HG03039 (cell line): ENCODE data around the gene HIVEP2.
A peak's percentile ranks its signal among the peaks of the same experiment; 100 is the strongest.

ENCODE experiments used
- ATAC-seq: cut with Tn5 transposase; IDR thresholded peaks from one replicate; pipeline ENCODE4 v1.9.1; 2021; ENCODE audit warnings: mild to moderate bottlenecking, moderate library complexity; ENCODE audit not compliant: unreplicated experiment

Gene HIVEP2

DNA sequence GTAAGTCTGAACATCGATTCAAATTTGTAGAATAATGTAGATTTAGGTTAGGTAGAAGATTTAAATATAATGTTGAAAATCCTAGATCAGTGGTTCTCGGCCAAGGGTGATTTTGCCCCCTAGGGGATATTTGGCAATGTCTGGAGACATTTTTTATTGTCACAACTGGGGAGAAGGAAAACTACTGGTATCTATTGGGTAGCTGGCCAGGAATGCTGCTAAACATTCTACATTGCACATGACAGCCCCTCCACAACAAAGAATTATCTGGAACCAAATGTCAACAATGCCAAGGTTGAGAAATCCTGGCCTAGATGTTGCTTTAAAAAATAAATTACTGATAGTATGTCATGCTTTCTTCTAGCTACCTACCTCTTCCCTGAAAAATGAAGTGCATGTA lies 76.1 kb downstream of the HIVEP2 start:
- no peak for ATAC-seq

DNA sequence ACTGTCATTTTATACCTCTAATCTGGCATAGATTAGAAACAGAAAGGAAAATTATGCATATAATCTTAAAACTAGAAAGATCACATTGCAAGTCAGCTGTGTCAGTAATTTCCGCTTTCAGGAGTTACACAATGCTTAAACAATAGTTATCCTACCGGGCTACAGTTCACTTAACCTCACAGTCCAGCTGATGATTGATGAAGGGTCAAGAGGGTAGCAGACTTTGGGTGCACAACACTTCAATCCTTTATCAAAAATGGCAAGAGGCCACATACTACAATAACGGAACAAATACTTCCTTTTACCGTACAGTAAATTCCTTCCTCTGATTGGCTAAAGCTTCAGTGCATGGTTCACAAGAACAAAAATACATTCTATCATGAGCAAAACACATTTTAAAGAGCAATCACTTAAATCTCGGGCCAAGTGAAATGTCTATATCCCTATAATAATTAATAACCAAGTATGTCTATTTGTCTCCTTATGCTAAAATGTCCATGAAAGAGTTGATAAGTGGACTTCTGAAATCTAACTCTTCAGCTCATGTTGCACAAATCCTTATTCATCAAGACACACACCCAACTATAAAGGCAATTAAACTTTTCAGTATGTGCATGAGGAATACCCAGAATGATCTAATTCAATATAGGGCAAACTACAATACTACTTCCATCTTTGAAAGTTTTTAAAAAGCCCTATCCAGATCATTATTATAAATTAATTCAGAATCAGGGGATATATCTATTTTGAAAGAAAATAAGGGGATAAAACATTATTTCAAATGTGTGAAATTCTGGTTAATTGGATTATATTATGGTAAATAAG lies 76.8 kb downstream of the HIVEP2 start:
- ATAC-seq: no peak

DNA sequence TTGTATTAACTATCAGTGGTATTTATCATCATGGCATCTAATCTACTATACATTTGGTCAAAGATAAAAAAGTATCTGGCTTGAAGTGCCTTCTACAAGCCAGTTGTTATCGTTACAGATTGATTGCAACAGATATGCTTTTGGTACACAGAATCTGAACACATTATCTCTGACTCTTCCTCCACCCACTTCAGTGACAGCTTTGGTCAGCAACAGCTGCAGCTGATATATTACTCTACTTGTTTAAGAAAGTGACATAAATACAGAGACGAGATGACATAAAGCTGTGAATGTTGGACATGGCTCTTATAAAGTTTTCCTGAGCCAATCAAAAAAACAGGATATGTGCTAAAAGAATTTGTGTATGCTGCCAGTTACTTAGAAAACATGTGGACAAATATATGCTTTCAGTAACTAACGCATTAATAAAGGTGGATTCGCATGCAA lies 77.6 kb downstream of the HIVEP2 start:
- no peak for ATAC-seq

DNA sequence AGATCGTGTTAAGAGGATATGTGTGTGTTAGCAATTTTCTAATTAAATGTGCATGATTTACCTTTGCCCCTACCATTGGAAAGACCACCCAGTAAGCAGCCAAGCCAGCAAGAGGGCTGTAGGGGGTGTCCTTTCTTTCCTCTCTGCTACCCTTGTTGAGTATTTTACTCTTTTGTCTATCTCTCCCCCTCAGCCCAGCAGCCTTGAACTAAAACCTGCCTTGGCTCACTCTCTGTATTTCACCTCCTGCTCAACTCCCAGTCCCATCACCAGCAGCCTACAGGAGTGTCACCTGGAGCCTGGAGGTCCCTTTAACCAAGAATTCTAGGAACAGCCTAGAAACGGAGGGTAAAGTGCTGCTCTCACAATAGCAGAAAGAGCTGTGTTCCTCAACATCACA lies 81.0 kb downstream of the HIVEP2 start:
- ATAC-seq: no peak

DNA sequence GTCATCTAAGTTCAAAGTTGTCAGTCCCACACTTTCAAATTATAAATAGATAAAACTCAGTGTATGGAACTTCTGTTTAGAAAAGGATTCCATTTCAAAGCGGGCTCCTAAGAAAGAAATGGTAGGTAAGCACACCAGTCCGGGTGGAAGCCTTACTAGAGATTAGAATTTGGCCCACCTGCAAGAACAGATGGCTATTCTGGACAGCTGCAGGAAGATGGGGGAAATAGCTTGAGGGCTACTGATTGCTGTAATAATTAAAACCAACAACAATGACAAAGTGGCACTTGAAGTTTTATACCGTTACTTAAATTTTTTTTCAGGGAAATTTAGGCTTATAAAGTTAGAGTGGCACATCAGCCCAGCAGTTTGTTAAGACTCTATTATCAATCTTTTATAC lies 83.3 kb downstream of the HIVEP2 start:
- ATAC-seq: no peak

DNA sequence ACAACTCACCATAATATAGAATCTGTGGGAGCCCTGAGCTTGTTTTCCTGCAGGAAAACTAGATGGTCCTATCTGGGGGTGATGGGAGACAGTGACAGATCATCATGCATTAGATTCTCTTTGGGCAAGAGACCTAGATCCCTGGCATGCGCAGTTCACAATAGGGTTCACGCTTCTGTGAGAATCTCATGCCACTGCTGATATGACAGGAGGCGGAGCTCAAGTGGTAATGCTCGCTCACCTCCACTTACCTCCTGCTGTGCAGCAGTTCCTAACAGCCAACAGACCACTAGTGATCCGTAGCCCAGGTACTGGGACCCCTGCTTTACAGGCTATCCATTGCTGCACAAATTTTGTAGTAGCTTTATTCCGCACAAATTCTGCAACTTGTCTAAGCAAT lies 84.5 kb downstream of the HIVEP2 start:
- no peak for ATAC-seq

DNA sequence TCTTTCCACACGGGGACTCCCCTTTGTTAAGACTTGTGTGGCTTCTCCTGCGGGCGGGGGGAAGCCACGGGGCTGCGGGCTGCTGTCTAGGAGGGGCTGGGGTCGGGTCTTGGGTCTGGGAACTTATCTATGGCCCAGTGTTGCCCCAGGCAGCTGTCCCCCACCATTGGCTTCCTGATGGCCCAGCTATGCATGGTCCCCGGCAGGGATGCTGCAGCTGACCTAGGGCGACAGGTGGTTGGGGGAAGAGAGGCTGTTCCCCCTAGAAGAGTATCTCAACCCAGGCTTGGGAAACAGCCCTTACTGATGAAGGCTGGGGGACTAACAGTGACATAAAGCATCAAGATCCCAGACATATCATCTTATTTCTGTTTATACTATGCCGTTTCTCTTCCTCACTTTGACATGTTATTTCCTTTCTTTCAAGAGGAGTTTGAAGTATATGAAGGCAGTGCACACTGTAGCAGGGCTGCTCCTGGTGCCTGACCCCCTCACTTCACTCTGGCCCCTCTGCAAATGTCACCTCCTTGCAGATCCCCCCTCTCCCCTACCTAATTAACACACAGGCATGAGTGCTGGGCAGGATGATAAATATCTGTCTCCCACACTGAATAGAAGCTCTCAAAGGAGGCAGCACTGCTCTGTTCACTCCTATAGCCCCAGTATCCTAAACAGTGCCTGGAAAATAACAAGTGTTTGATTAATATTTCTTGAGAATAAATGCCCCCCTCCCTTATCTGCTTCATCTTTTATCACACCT lies 87.0 kb downstream of the HIVEP2 start:
- peak; percentile 10 for ATAC-seq

DNA sequence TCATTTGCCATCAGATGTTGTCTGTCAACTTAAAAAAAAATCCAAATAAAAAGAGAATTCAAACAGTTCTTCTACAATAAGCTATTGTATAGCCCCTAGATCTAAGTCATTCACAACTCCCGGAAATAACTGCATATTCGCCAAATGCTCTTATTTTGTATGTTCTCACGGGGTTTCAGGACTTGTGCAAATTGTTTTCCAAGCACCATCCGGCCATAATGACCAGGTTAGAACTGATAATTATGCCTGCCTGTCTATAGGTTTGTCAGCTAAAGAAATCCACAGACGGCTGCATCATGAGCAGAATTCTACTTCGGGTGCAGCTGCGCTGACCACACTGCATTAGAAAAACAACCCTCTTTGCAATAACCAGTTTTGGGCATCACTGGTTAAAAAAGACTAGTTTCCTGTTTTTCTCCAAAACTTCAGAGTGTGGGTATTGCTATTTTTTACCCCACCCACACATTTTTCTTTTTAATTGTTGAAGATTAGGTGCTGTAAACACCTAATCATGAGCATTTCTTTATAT lies 87.7 kb downstream of the HIVEP2 start:
- peak; percentile 24 for ATAC-seq

DNA sequence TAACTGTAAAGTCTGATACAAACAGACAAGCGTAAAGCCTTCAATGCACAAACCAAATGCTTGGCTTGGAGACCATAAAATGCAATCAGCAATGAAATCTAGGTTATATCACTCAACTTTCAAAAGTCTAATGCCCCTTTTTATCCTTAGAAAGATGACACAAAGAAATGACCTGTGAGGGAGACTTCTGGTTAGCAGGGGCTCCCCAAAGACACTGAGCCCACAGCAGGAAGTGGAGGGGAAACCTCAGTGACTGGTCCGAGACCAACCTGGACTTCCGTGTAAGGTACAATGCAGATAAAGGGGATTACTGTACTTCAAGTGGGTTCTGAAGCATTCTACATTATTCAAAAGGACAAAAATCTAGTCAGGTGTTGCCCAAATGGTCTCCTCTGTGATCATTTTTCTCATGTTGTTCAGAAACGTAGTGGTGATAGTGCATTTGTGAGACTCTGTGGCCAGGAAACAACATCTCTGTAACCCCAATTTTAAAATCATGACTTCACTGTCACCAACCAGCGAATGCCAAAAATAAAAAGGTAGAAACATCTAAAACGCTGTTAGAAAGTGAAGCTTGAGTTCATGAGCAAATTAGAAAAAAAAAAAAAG lies 88.2 kb downstream of the HIVEP2 start:
- ATAC-seq: peak; percentile 50

DNA sequence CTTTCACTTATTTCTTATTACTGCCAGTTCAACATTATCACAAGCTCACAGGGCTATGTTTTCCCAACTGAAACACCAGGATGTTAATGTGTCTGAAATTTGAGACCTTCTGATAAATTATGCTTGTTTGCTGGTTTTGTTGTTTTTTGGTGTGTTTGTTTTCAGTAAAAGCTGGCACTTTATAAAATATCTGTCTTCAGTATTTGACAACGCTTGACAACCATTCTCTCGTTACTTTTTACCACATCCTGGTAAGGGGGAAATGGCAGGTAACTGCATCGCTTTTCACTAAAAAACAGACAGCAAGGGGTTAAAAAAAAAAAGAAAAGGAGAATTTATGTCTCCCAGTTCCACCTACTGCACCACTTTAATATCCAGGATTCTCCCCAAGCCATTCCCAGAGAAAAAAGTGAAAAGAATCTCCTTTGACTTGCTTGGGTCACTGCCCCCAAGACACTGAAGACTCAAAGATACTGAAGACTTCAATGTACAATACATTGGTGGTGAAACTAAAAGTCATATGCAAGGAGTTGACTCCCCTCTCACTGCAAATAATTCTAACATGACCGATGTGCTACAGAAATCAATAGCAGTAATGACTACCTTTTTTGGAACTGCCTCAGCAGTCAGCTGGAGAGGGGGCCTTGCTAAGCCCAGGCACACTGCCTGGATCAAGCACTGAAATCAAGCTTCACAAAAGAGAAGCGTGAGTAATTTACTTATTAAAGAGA lies 88.9 kb downstream of the HIVEP2 start:
- no peak for ATAC-seq

DNA sequence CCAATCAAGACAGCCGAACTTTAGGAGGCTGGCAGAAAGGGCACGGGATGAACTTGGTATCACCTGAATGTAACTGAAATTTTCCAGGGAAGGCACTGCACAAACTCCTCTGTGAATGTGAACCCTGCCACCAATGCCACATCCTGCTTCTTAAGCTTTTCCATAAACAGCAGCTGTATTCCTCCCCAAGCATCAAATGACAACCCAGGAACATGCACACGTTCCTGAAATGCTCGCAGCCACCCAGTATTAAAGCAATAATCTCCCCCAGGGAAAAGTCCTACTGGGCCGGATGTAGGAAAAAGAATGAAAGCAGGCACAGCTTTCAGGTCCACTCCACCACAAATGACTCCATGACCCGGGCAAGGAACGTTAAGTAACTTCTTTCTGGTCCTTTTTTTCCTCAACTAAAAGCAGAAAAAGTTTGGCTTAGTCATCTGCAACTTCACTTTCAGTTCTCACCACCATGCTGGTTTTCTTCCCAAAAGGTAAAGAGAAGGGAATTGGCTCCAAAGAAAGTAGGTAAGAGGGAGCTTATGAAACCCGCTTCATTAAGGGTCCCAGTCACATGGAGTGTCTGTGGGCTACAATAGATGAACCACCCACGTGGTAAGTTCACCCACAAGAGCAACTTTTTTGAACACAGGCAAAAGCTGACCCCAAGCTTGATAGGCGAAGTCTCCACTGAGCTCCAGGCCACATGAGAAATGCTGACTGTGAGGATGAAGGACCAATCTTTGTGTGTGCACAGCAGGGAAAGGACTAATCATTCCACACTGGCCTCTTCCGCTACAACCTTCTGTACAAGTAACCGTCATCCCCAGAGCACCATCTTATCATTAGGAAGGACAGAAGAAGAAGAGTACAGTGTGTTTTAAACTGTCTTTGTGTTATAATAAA lies 90.1 kb downstream of the HIVEP2 start:
- ATAC-seq: no peak

DNA sequence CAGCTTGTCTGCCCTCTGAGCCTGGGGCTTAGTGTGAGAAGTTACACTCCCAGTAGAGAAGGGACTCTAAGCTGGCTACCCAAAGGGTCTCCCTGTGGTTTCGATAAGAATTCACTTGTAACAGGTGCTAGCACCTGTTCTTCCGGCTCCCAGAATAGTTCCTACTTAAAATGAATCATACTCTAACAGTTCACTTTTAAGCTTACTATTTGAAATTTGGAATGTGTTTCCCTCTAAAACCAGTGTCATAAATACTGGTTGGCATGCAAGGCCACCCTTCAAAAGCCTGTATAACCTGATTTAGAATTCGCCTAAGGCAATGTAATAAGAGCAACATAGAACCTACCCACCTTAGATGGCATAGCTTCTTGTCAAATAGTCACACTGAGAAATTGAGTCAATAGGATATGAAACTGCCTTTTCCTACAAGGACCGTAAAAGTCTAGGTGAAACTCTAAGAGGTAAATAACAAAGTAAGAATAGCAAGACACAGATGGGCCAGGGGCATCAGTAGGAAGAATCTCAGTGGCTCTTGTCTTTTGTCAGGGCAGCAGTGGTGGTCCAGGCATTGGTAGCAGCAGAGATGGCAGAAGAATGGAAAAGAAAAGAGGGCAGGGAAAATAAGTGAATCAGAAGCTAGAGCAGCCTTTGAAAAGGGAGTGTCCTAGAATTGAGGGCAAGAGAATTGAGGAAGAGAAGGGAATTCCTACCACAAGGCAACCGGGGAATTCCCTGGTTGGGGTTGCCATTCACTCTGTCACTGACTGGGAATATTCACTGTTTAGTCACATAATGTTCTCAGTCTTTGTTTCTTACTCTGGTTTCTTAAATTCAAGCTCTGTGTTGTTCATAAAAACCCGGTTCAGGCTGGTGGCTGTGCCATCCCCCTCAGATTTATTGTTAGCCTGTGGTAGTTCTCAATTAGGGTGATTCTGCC lies 91.5 kb downstream of the HIVEP2 start:
- ATAC-seq: no peak

DNA sequence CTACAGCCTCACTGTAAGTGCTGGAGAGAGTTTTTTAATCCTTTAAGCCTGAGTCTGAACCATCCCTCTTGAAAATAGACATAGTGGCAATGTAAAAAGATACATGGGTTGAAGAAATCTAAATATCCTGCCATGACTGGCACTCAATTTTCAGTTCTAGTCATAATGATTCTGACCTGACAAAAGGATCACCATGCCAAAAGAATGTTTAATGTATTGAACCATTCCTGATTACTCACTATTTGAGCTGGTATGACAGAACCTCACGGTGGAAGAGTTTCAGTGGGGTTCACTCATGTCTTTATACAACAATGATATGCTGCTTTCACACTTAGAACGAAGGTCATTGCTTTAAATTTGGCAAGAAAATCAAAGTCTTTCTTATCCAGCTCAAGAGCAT lies 93.4 kb downstream of the HIVEP2 start:
- no peak for ATAC-seq

DNA sequence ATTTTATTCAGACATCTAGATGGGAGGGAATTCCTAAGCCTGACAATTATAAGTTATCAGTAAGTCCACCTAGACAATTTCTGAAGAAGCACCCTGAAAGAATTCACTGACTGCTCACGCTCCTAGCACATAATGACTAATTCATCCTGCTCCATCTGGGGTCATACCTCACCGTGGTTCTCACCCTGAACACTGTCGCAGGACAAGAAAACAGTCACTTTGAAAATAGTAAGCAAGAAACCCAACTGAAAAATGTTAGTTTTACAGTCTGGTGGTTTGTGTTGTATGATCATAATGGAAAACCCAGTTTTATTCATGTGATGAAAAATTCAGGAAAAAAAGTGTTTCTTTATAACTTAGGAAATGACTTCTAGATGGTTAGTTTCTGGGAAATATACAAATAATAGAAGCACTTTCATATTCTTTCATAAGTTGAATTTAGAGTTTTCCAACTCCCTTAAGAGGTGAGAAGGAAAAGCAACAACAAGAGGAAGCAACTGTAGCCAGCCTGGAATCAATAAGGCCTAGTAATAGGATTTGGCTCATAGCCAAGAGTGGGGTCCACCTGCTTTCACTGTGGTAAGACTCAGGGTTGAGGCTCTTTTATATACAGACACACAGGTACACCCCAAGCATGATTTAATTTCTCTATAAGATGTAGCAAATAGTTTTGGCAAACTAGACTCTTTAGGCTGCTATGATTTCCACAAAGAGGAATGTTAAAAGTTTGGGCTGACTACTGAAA lies 94.1 kb downstream of the HIVEP2 start:
- peak; percentile 57 for ATAC-seq

DNA sequence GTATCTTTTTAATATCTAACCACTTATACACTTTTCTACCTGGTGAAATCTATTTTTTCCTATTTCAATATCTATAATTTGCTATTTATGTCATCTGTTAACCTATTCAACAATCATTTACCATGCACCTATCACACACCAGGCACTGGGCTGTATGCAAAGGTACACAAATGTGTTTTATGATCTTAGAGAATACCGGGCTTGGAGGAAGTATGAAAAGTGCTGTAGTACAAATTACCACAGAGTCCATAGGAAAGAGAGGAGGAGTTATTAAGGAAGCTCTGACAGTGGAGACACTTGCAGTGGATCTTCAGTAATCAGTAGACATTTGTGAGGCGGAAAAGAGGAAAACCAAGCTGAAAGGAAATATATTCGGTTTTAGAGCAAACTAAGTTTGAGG lies 96.0 kb downstream of the HIVEP2 start:
- no peak for ATAC-seq

DNA sequence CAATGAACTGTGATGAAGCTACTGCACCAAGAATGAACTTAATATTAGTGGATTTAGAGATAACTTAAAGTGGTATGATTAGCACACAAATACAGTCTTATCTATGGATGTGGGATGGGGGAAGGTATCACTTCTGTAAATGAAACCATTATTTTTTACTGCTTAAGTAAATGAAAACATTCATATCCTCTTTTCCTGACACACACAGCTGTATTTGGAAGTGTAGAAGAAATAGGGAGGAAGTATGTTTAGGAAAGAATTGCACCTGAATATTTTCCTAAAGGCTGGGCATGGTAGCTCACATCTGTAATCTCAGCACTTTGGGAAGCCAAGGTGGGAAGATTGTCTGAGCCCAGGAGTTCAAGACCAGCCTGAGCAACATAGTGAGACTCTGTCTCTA lies 96.8 kb downstream of the HIVEP2 start:
- no peak for ATAC-seq

DNA sequence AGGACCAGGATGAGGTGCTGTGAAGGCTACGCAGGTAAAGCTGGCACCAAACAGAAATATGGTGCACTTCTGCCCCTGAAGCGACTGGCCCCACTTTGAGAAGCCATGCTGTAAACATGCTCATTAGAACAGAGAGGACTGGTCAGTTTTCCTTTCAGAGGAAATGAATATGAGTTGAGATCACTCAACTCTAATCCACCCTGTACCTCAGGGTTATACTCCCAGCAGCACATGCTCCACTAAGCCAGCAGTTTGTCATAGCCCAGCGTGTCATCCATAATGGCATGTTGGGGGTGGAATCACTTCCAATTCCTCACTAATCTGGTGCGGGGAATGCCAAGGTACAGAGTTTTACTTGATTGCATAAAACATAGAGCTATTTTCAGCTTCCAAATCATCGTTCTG lies 98.1 kb downstream of the HIVEP2 start:
- ATAC-seq: no peak

DNA sequence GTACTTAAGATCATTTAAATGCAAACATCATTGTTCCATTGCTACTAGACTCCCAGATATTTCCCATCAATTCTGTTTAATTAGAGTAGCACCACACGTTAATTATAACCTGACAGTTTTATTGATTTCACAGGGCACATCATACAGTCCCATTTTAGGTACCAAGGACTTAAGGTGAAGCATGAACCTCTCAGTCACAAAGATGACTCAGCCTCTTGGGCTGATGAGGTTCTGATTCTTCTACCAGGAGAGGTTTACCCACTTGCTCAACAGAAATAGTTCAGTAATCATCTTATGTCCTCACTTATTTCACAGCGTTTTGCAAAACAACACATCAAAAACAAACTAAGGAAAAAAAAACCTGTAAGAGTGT lies 98.5 kb downstream of the HIVEP2 start:
- no peak for ATAC-seq
